ENCODE data around the gene RPS19BP1. TPM values are rescaled to one million over a fixed set of nuclear protein-coding genes. Genes with fewer than 3 reads are reported as not detected.

The RPS19BP1 gene, protein sequence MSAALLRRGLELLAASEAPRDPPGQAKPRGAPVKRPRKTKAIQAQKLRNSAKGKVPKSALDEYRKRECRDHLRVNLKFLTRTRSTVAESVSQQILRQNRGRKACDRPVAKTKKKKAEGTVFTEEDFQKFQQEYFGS
- polyA plus RNA-seq (2013): 87.1 and 87.7 TPM in 2 replicates

DNA sequence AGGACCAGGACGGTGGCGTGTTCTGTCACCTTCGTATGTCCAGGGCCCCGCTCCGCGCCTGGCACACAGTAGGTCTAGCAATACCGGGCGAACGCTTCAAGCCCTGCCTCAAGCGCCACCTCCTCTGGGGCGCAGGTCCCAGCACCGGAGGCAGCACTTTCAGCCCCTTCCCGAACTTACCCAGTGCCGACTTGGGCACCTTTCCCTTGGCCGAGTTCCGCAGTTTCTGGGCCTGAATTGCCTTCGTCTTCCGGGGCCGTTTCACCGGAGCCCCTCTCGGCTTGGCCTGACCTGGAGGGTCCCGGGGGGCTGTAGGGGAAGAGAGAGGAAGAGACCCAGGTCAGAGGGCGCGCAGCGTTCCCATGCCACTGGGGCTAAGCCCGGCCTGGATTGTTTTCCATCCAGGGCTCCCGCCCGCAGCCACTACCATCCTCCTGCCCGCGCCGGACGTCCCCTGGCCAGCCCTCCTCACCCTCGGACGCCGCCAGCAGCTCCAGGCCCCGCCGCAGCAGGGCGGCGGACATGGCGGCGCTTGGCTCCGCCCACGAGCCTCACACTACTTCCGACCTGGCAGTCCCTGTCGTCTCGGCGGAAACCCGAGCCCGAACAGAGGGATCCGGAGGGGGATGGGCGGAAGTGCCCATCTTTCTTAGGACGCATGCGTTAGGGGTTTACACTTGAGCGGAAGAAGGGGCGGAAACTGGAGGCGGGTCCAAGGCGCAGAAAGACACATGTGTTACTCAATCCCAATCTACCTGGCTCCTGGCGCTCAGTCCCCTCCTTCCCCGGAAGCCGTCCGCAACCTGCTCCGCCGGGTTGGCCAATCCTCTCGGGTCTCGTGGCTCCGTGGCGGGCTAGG lies at the start of gene RPS19BP1:
Gene RPS19BP1 (minus strand): TSS at position 534 of the 859 bp plus-strand sequence. CDS start 10 bp downstream, at position 524.
- H3K9ac ChIP-seq (ENCODE audit: low read length): peak within 1 kb of the TSS; percentile 86
- H3K4me2 ChIP-seq (ENCODE audit: low read length): peak within 1 kb of the TSS; percentile 94
- H3K79me1 ChIP-seq (ENCODE audit: low read length): peaks cover 5% of the 10 kb centered on the region

DNA sequence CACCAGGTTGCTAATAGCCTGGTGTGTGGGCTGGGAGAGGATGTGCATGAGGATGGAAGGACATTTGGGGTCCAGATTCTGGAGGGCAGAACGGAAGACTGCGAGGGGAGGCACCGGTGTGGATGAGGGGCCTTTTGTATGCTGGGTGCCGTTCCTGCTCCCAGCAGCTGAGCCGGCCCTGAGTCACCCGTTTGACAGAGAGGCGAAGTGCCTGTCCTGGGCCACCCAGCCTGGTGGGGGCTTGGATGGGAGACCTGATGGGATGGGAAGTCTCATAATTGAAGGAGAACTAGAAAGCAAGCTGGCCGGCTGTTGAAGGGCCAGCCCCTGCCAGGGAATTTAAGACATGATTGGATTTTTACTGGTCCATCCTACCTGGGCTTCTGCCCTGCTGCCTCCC lies 48.8 kb upstream of the RPS19BP1 start:
- Histone ChIP-seq H2BK120ac (ENCODE audit: insufficient read depth, low read length, poor library complexity) (no peak overlapping the region), H3K79me1 (ENCODE audit: low read length) (no peaks in the 10 kb centered on the region), H3K36me3 (ENCODE audit: control insufficient read depth in 1 of 2, insufficient read depth in 2 of 2, low read length in 2 of 2) (no peaks in the 10 kb centered on the region), H4K12ac (ENCODE audit: low read depth, low read length) (no peak overlapping the region), H3K9me3 (ENCODE audit: insufficient read depth, low read depth, low read length) (peaks cover 2% of the 10 kb centered on the region), H4K91ac (ENCODE audit: low read depth, low read length) (no peak overlapping the region), H3K4me1 (ENCODE audit: control insufficient read depth in 1 of 2, insufficient read depth in 2 of 2, low read length in 2 of 2) (no peaks in the 10 kb centered on the region), H3K14ac (ENCODE audit: low read length) (no peak overlapping the region), H3K4me3 (ENCODE audit: low read depth, low read length) (no peak overlapping the region), H2AK5ac (ENCODE audit: low read length) (no peak overlapping the region), H3K9ac (ENCODE audit: low read length) (no peak overlapping the region), H3K18ac (ENCODE audit: low read length) (no peak overlapping the region), H3K27me3 (ENCODE audit: insufficient read depth, low read length) (no peaks in the 10 kb centered on the region), H2AFZ (ENCODE audit: insufficient read depth, low read length, poor library complexity) (no peak overlapping the region), H4K8ac (ENCODE audit: low read depth, low read length) (no peak overlapping the region), H2BK5ac (ENCODE audit: low read depth, low read length, poor library complexity) (no peak overlapping the region), H3K27ac (ENCODE audit: low read depth, low read length) (no peak overlapping the region), H3K4me2 (ENCODE audit: low read length) (no peak overlapping the region), H3K79me2 (ENCODE audit: control insufficient read depth, insufficient read depth, low read length, poor library complexity) (no peaks in the 10 kb centered on the region), H2BK12ac (ENCODE audit: low read length) (no peak overlapping the region), H3K4ac (ENCODE audit: low read depth, low read length) (no peak overlapping the region), H3K23ac (ENCODE audit: low read length) (no peak overlapping the region)
- no CpG with 5 or more reads among the region's 8 CpGs for WGBS (ENCODE audit: extremely low coverage, insufficient coverage, insufficient read length)
- DNase-seq: no peak

More for the DNA sequence above, at the start of gene RPS19BP1:
- peaks cover 19 to 20% of the 10 kb centered on the region in 2 experiments for H3K36me3 ChIP-seq (ENCODE audit: control insufficient read depth in 1 of 2, insufficient read depth in 2 of 2, low read length in 2 of 2)
- DNase-seq: peak; percentile 100
- H2BK120ac ChIP-seq (ENCODE audit: insufficient read depth, low read length, poor library complexity): peak within 1 kb of the TSS; percentile 75
- H4K8ac ChIP-seq (ENCODE audit: low read depth, low read length): peak within 1 kb of the TSS; percentile 95
- H3K18ac ChIP-seq (ENCODE audit: low read length): peak within 1 kb of the TSS; percentile 77
- peak within 1 kb of the TSS; percentile 93 for H3K14ac ChIP-seq (ENCODE audit: low read length)
- H3K27me3 ChIP-seq (ENCODE audit: insufficient read depth, low read length): no peaks in the 10 kb centered on the region
- peak within 1 kb of the TSS; percentile 91 for H3K4me3 ChIP-seq (ENCODE audit: low read depth, low read length)
- peak within 1 kb of the TSS; percentile 80 for H2AFZ ChIP-seq (ENCODE audit: insufficient read depth, low read length, poor library complexity)
- H3K23ac ChIP-seq (ENCODE audit: low read length): no peak within 1 kb of the TSS
- peaks cover 9% of the 10 kb centered on the region for H3K79me2 ChIP-seq (ENCODE audit: control insufficient read depth, insufficient read depth, low read length, poor library complexity)
- WGBS (ENCODE audit: extremely low coverage, insufficient coverage, insufficient read length): no CpG with 5 or more reads among the region's 67 CpGs
- peak within 1 kb of the TSS; percentile 91 for H4K12ac ChIP-seq (ENCODE audit: low read depth, low read length)
- H2BK12ac ChIP-seq (ENCODE audit: low read length): peak within 1 kb of the TSS; percentile 21
- H3K27ac ChIP-seq (ENCODE audit: low read depth, low read length): peak within 1 kb of the TSS; percentile 45
- H3K4me1 ChIP-seq (ENCODE audit: control insufficient read depth in 1 of 2, insufficient read depth in 2 of 2, low read length in 2 of 2): peaks cover 10 to 28% of the 10 kb centered on the region in 2 experiments
- H4K91ac ChIP-seq (ENCODE audit: low read depth, low read length): peak within 1 kb of the TSS; percentile 91
- H2AK5ac ChIP-seq (ENCODE audit: low read length): peak within 1 kb of the TSS; percentile 95
- H3K9me3 ChIP-seq (ENCODE audit: insufficient read depth, low read depth, low read length): no peaks in the 10 kb centered on the region
- H2BK5ac ChIP-seq (ENCODE audit: low read depth, low read length, poor library complexity): peak within 1 kb of the TSS; percentile 70
- H3K4ac ChIP-seq (ENCODE audit: low read depth, low read length): peak within 1 kb of the TSS; percentile 95

DNA sequence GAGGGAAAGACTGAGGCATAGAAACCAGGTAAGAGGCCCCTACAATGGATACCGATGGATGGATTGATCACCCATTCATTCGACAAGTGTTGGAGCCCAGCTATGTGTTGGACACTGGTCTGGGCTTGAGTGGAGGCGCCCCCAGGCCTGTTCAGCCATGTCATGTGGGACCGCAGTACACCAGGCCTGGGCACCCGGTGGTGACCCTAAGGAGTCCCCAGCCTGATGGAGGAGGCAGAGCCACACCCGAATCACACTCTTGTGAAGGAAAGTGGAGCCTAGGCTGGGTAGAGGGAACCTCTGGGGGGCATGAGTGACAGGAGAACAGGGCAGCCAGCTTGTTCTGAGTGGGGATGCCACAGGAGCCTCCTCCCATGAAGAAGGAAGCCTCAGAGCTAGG lies 48.2 kb upstream of the RPS19BP1 start:
- DNase-seq: no peak
- Histone ChIP-seq H3K79me1 (ENCODE audit: low read length) (no peaks in the 10 kb centered on the region), H3K4me1 (ENCODE audit: control insufficient read depth in 1 of 2, insufficient read depth in 2 of 2, low read length in 2 of 2) (no peaks in the 10 kb centered on the region), H3K4me3 (ENCODE audit: low read depth, low read length) (no peak overlapping the region), H3K18ac (ENCODE audit: low read length) (no peak overlapping the region), H3K27ac (ENCODE audit: low read depth, low read length) (no peak overlapping the region), H2BK5ac (ENCODE audit: low read depth, low read length, poor library complexity) (no peak overlapping the region), H2AFZ (ENCODE audit: insufficient read depth, low read length, poor library complexity) (no peak overlapping the region), H2BK12ac (ENCODE audit: low read length) (no peak overlapping the region), H3K9me3 (ENCODE audit: insufficient read depth, low read depth, low read length) (peaks cover 2% of the 10 kb centered on the region), H4K91ac (ENCODE audit: low read depth, low read length) (no peak overlapping the region), H4K8ac (ENCODE audit: low read depth, low read length) (no peak overlapping the region), H3K14ac (ENCODE audit: low read length) (no peak overlapping the region), H4K12ac (ENCODE audit: low read depth, low read length) (no peak overlapping the region), H3K23ac (ENCODE audit: low read length) (no peak overlapping the region), H2AK5ac (ENCODE audit: low read length) (no peak overlapping the region), H3K36me3 (ENCODE audit: control insufficient read depth in 1 of 2, insufficient read depth in 2 of 2, low read length in 2 of 2) (no peaks in the 10 kb centered on the region), H3K79me2 (ENCODE audit: control insufficient read depth, insufficient read depth, low read length, poor library complexity) (no peaks in the 10 kb centered on the region), H3K9ac (ENCODE audit: low read length) (no peak overlapping the region), H3K4me2 (ENCODE audit: low read length) (no peak overlapping the region), H2BK120ac (ENCODE audit: insufficient read depth, low read length, poor library complexity) (no peak overlapping the region), H3K27me3 (ENCODE audit: insufficient read depth, low read length) (no peaks in the 10 kb centered on the region), H3K4ac (ENCODE audit: low read depth, low read length) (no peak overlapping the region)
- whole genome bisulfite sequencing (ENCODE audit: extremely low coverage, insufficient coverage, insufficient read length): no CpG with 5 or more reads among the region's 6 CpGs

DNA sequence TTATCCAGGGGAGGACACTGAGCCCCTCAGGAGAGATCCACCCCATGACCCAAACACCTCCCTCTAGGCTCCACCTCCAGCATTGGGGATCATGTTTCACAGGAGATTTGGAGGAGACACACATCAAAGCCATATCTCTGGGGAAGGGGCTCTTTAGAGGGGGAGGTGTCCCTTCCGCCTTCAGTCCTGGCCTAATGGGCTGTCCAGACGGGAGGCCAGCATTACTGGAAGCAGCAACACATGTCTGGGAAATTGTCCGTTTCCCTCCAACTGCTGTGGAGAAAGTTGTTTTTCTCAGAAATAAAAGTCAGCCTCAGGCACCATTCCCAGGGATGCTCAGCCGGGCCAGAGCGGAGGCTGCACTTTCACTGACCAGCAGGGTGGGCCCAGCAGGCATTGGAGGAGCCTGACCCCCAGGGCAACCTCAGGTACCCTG lies 47.5 kb upstream of the RPS19BP1 start:
- no peak overlapping the region for H3K9ac ChIP-seq (ENCODE audit: low read length)
- no peaks in the 10 kb centered on the region for H3K79me2 ChIP-seq (ENCODE audit: control insufficient read depth, insufficient read depth, low read length, poor library complexity)
- H2AFZ ChIP-seq (ENCODE audit: insufficient read depth, low read length, poor library complexity): no peak overlapping the region
- DNase-seq: no peak
- H3K4me1 ChIP-seq (ENCODE audit: control insufficient read depth in 1 of 2, insufficient read depth in 2 of 2, low read length in 2 of 2): no peaks in the 10 kb centered on the region
- H2BK12ac ChIP-seq (ENCODE audit: low read length): no peak overlapping the region
- H4K12ac ChIP-seq (ENCODE audit: low read depth, low read length): no peak overlapping the region
- H3K27ac ChIP-seq (ENCODE audit: low read depth, low read length): no peak overlapping the region
- H3K4me3 ChIP-seq (ENCODE audit: low read depth, low read length): no peak overlapping the region
- no peak overlapping the region for H2BK120ac ChIP-seq (ENCODE audit: insufficient read depth, low read length, poor library complexity)
- H4K91ac ChIP-seq (ENCODE audit: low read depth, low read length): no peak overlapping the region
- no peaks in the 10 kb centered on the region for H3K79me1 ChIP-seq (ENCODE audit: low read length)
- no peak overlapping the region for H2AK5ac ChIP-seq (ENCODE audit: low read length)
- no peaks in the 10 kb centered on the region for H3K36me3 ChIP-seq (ENCODE audit: control insufficient read depth in 1 of 2, insufficient read depth in 2 of 2, low read length in 2 of 2)
- H3K4me2 ChIP-seq (ENCODE audit: low read length): no peak overlapping the region
- no peaks in the 10 kb centered on the region for H3K27me3 ChIP-seq (ENCODE audit: insufficient read depth, low read length)
- H3K23ac ChIP-seq (ENCODE audit: low read length): no peak overlapping the region
- no peak overlapping the region for H3K18ac ChIP-seq (ENCODE audit: low read length)
- no peak overlapping the region for H4K8ac ChIP-seq (ENCODE audit: low read depth, low read length)
- no peak overlapping the region for H2BK5ac ChIP-seq (ENCODE audit: low read depth, low read length, poor library complexity)
- no peak overlapping the region for H3K14ac ChIP-seq (ENCODE audit: low read length)
- WGBS (ENCODE audit: extremely low coverage, insufficient coverage, insufficient read length): no CpG with 5 or more reads among the region's 5 CpGs
- H3K4ac ChIP-seq (ENCODE audit: low read depth, low read length): no peak overlapping the region
- H3K9me3 ChIP-seq (ENCODE audit: insufficient read depth, low read depth, low read length): peaks cover 2% of the 10 kb centered on the region

All from trophoblast cell (in vitro differentiated cells and primary cell).